Measurements from ENCODE around the gene PDE4DIP.
"Not testable (repeated sequence)": the region's sequence is repeated elsewhere in the genome, so short reads cannot be mapped to it uniquely, and the experiment has no call there.

DNA sequence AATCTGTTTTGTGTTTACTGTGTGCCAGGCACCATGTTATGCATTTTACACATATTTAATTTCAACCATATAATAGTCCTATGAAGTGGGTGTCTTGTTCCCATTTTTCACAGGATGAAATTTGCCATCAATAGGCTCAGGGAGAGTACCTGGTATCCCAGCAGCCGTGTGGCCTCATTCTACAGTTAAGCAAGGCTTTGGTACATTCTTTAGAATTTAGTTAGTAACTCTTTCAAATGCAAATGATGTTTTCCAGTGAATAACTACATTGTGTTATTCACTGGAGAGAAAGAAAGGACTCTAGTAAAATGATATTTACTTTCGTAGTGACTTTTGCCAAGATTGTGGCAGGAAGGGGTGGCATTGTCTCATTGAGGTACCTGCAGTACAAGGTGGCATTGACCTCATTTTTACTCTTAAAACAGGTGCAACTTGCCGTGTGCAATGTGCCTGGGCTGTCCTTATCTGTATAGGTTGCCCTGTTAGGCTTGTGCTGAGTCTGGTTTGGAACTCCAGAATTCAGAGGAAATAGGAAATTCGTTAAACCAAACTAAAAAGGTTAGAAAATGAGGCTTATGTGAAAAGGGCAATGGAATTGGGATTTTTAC, 65.1 kb downstream of the PDE4DIP start:
- TF ChIP-seq, protein P1, sequence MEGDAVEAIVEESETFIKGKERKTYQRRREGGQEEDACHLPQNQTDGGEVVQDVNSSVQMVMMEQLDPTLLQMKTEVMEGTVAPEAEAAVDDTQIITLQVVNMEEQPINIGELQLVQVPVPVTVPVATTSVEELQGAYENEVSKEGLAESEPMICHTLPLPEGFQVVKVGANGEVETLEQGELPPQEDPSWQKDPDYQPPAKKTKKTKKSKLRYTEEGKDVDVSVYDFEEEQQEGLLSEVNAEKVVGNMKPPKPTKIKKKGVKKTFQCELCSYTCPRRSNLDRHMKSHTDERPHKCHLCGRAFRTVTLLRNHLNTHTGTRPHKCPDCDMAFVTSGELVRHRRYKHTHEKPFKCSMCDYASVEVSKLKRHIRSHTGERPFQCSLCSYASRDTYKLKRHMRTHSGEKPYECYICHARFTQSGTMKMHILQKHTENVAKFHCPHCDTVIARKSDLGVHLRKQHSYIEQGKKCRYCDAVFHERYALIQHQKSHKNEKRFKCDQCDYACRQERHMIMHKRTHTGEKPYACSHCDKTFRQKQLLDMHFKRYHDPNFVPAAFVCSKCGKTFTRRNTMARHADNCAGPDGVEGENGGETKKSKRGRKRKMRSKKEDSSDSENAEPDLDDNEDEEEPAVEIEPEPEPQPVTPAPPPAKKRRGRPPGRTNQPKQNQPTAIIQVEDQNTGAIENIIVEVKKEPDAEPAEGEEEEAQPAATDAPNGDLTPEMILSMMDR (conservative IDR thresholded peaks at IDR 0.05; ENCODE audit: low read depth in 2 of 2): not testable (repeated sequence)
- TF ChIP-seq EZH2 (IDR thresholded peaks at IDR 0.05; ENCODE audit: low read depth, unreplicated experiment); POLR2AphosphoS5 (IDR thresholded peaks at IDR 0.05; ENCODE audit: low read depth); CREB1 (CRISPR knock-in tag; IDR thresholded peaks at IDR 0.05; ENCODE audit: low read depth); EZH2phosphoT487 (IDR thresholded peaks at IDR 0.05; ENCODE audit: unreplicated experiment); JUNB (IDR thresholded peaks at IDR 0.05; ENCODE audit: unreplicated experiment); STAT1 (IDR thresholded peaks at IDR 0.05; ENCODE audit: unreplicated experiment); NANOG (IDR thresholded peaks at IDR 0.05; ENCODE audit: borderline replicate concordance); ZNF114 (CRISPR knock-in tag; IDR thresholded peaks at IDR 0.05); ZNF331 (CRISPR knock-in tag; IDR thresholded peaks at IDR 0.05; ENCODE audit: low read depth): not testable (repeated sequence)
- TF ChIP-seq, protein P2, sequence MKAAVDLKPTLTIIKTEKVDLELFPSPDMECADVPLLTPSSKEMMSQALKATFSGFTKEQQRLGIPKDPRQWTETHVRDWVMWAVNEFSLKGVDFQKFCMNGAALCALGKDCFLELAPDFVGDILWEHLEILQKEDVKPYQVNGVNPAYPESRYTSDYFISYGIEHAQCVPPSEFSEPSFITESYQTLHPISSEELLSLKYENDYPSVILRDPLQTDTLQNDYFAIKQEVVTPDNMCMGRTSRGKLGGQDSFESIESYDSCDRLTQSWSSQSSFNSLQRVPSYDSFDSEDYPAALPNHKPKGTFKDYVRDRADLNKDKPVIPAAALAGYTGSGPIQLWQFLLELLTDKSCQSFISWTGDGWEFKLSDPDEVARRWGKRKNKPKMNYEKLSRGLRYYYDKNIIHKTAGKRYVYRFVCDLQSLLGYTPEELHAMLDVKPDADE (IDR thresholded peaks at IDR 0.05): not testable (repeated sequence)
- TF ChIP-seq, protein P3, sequence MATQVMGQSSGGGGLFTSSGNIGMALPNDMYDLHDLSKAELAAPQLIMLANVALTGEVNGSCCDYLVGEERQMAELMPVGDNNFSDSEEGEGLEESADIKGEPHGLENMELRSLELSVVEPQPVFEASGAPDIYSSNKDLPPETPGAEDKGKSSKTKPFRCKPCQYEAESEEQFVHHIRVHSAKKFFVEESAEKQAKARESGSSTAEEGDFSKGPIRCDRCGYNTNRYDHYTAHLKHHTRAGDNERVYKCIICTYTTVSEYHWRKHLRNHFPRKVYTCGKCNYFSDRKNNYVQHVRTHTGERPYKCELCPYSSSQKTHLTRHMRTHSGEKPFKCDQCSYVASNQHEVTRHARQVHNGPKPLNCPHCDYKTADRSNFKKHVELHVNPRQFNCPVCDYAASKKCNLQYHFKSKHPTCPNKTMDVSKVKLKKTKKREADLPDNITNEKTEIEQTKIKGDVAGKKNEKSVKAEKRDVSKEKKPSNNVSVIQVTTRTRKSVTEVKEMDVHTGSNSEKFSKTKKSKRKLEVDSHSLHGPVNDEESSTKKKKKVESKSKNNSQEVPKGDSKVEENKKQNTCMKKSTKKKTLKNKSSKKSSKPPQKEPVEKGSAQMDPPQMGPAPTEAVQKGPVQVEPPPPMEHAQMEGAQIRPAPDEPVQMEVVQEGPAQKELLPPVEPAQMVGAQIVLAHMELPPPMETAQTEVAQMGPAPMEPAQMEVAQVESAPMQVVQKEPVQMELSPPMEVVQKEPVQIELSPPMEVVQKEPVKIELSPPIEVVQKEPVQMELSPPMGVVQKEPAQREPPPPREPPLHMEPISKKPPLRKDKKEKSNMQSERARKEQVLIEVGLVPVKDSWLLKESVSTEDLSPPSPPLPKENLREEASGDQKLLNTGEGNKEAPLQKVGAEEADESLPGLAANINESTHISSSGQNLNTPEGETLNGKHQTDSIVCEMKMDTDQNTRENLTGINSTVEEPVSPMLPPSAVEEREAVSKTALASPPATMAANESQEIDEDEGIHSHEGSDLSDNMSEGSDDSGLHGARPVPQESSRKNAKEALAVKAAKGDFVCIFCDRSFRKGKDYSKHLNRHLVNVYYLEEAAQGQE (IDR thresholded peaks at IDR 0.05; ENCODE audit: unreplicated experiment): not testable (repeated sequence)
